ENCODE measurements around the gene NAAA. TPM values are rescaled to one million over a fixed set of nuclear protein-coding genes. Genes with fewer than 3 reads are reported as not detected.

NAAA gene
- total RNA-seq, 1 donor from 2014 or later = 26.4 TPM

DNA sequence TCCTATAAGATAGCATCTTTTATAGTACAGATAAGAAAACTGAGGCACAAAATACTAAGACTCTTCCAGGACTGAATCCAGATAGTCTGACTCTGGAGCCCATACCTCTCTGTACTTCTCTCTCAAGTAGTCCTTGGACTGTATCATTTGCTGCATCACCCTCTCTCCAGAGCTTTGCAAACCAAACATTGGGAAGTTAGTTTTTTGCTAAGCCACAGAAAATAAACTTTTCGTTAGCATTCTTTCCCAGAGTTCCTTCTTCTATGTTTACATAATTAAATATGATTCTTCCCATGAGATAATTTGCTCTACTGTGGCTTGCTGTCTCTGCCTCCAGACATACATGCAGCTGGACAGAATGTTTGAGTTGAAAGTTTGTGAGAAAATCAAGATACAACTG lies 60.5 kb downstream of the NAAA start:
- TF ChIP-seq, protein P1, sequence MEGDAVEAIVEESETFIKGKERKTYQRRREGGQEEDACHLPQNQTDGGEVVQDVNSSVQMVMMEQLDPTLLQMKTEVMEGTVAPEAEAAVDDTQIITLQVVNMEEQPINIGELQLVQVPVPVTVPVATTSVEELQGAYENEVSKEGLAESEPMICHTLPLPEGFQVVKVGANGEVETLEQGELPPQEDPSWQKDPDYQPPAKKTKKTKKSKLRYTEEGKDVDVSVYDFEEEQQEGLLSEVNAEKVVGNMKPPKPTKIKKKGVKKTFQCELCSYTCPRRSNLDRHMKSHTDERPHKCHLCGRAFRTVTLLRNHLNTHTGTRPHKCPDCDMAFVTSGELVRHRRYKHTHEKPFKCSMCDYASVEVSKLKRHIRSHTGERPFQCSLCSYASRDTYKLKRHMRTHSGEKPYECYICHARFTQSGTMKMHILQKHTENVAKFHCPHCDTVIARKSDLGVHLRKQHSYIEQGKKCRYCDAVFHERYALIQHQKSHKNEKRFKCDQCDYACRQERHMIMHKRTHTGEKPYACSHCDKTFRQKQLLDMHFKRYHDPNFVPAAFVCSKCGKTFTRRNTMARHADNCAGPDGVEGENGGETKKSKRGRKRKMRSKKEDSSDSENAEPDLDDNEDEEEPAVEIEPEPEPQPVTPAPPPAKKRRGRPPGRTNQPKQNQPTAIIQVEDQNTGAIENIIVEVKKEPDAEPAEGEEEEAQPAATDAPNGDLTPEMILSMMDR (IDR thresholded peaks at IDR 0.05) = no peak
- DNase-seq (no peak), ATAC-seq (no peak)
- Histone ChIP-seq H3K27ac (no peak overlapping the region), H3K4me3 (no peak overlapping the region), H3K27me3 (ENCODE audit: low read depth) (no peaks in the 10 kb centered on the region), H3K36me3 (no peaks in the 10 kb centered on the region), H3K9me3 (no peaks in the 10 kb centered on the region), H3K4me1 (no peaks in the 10 kb centered on the region)
- intact Hi-C loops (cut with DNase I) = no loop called here

DNA sequence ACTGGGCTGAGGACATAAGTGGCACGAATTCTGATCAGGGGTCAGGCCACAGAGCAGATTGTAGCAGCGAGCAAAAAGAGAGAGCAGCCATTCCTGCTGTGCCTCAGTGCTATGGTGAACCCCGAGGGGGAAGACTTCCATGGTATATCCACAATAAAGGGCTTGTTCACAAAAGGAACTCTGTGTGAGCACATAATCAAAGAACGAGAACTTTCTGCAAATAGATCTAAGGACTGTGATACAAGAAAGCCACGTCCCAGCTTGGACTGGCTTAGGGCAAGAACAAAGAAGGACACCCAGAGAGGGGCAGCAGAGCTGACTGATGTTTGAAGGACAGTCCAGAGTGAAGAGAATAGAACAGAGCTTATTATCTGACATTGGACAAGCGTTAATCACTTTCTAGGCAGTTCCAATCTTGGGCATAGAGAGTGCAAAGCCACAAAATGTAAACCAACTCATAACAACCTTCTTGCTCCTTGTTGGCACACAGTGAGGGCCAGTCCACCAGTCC lies 62.5 kb downstream of the NAAA start:
- intact Hi-C loops (cut with DNase I) = no loop called here
- no peak for ATAC-seq
- H3K27ac ChIP-seq = no peak overlapping the region
- no peaks in the 10 kb centered on the region for H3K36me3 ChIP-seq
- no peak overlapping the region for H3K4me3 ChIP-seq
- TF ChIP-seq, protein P1 (IDR thresholded peaks at IDR 0.05) = no peak
- no peaks in the 10 kb centered on the region for H3K27me3 ChIP-seq (ENCODE audit: low read depth)
- no peaks in the 10 kb centered on the region for H3K9me3 ChIP-seq
- no peaks in the 10 kb centered on the region for H3K4me1 ChIP-seq
- no peak for DNase-seq

DNA sequence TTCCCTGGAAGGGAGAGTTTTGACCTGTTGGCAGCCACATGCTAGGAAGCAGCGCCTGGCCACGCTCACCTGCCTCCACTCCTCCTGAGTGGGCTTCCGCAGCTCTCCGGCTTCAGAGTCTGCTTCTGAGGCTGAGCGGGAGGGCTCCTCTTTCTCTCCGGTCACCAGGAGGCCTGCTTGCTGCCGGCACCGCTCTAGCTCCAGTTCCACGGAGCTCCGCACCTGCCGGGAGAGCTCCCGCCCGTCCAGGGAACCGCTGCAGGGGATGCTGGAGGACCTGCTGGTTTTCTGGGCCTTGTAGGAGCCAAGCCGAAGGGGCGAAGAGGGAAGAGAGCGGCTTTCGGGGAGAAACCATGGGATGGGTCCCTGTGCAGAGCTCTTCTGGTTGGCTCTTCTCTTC lies 64.6 kb downstream of the NAAA start:
- Histone ChIP-seq H3K27me3 (ENCODE audit: low read depth) (no peaks in the 10 kb centered on the region), H3K27ac (no peak overlapping the region), H3K4me1 (no peaks in the 10 kb centered on the region), H3K9me3 (no peaks in the 10 kb centered on the region), H3K4me3 (no peak overlapping the region), H3K36me3 (no peaks in the 10 kb centered on the region)
- ATAC-seq = no peak
- DNase-seq = no peak
- intact Hi-C loops (cut with DNase I) = no loop called here
- TF ChIP-seq, protein P1 (IDR thresholded peaks at IDR 0.05) = no peak

DNA sequence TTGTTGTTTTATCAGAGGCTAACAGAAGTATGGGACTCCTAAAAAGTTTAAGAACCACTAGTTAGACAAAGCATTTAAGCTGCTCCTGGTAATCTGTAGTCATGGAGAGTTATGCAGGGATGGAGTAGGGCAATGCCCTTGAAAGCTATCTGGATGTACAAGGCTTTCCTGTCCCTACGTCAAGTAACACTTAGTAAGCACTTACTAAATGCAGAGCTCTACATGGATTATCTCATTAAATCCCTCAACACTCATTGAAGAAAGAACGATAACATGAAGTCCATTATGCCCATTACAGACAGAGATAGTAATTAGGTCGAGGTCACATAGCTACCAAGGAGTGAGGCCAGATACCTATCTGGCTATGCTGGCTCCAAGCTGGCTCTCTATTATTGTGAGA lies 71.7 kb downstream of the NAAA start:
- DNase-seq = no peak
- Histone ChIP-seq H3K27me3 (ENCODE audit: low read depth) (no peaks in the 10 kb centered on the region), H3K9me3 (no peaks in the 10 kb centered on the region), H3K27ac (no peak overlapping the region), H3K36me3 (no peaks in the 10 kb centered on the region), H3K4me1 (no peaks in the 10 kb centered on the region), H3K4me3 (no peak overlapping the region)
- intact Hi-C loops (cut with DNase I) = no loop called here
- TF ChIP-seq, protein P1 (IDR thresholded peaks at IDR 0.05) = no peak
- no peak for ATAC-seq

DNA sequence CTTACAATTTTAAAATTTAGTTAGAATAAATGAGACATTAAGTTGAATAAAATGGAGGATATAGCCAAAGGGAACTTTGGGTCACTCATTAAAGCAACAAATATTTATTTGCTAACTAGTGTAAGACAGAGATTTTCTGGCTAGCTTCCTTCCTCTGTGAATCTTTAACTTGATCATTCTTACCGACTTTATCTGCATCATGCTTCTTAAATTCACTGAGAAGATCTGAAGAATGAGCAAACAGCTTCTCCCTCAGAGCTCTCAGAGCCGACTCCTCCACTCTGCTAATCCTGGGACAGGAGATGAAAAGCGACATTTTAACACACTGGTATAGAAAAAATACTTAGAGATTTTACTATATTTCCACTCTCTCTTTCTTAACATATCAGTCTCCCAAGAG lies 73.7 kb downstream of the NAAA start:
- intact Hi-C loops (cut with DNase I) = no loop called here

More for the DNA sequence above, 73.7 kb downstream of the NAAA start:
- Histone ChIP-seq H3K4me1 (no peaks in the 10 kb centered on the region), H3K27ac (no peak overlapping the region), H3K36me3 (no peaks in the 10 kb centered on the region), H3K4me3 (no peak overlapping the region), H3K27me3 (ENCODE audit: low read depth) (no peaks in the 10 kb centered on the region), H3K9me3 (no peaks in the 10 kb centered on the region)
- DNase-seq (no peak), ATAC-seq (no peak)
- TF ChIP-seq, protein P1 (IDR thresholded peaks at IDR 0.05) = no peak

Other genes with a start within 250 kb of the NAAA start
- 55.6 TPM for gene USO1, start 216.4 kb downstream of the NAAA start, total RNA-seq
- gene PPEF2, start 38.6 kb downstream of the NAAA start, total RNA-seq = not detected
- 32.2 TPM for gene SDAD1, start 49.9 kb upstream of the NAAA start, total RNA-seq
- 1.3 TPM for gene CXCL9, start 66.5 kb upstream of the NAAA start, total RNA-seq
- 3.3 TPM for gene CXCL10, start 82.5 kb upstream of the NAAA start, total RNA-seq
- gene CXCL11, start 95.1 kb upstream of the NAAA start, total RNA-seq = 0.62 TPM
- not detected for gene ART3, start 133.7 kb upstream of the NAAA start, total RNA-seq
- 34.5 TPM for gene NUP54, start 207.4 kb upstream of the NAAA start, total RNA-seq